GM18867 (cell line): Measurements from ENCODE around the gene ATP2A3.

Source experiments
- ATAC-seq: cut with Tn5 transposase; IDR thresholded peaks from one replicate; pipeline ENCODE4 v1.9.1; 2021; ENCODE audit warnings: mild to moderate bottlenecking, moderate library complexity; ENCODE audit not compliant: unreplicated experiment

The ATP2A3 gene

GRCh38 chr17:3875317-3875716 is 88.9 kb downstream of the ATP2A3 start:
- no peak for ATAC-seq
